ENCODE data around the gene C20orf96.
"Not testable (repeated sequence)": the region's sequence is repeated elsewhere in the genome, so short reads cannot be mapped to it uniquely, and the experiment has no call there.

The C20orf96 gene

DNA sequence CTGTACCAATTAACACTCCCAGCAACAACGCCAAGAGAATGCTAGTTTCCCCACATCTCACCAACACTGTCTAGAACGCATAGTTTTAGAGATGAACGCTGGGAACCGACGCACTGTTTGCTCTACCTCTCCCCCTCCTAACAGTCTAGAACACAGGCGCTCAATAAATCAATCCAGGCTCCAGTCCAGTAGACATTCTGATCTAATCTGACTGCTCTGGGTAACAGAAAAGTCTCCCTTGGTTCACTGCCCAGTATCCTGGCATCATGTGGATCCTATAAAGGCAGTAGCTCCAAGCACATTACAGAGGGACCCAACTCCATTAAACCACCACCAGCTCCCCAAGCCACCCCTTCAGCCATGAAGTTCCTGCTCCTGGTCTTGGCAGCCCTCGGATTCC lies 33.1 kb downstream of the C20orf96 start, which contains the start of gene DEFB132:
Gene DEFB132 (plus strand): TSS at position 306 of the 400 bp plus-strand sequence. CDS start 55 bp downstream, at position 361.
- Histone ChIP-seq H3K27me3 (ENCODE audit: insufficient read depth, low read length) (peaks cover 88% of the 10 kb centered on the region), H3K9me3 (ENCODE audit: insufficient read depth, low read depth, low read length) (no peaks in the 10 kb centered on the region), H3K36me3 (ENCODE audit: insufficient read depth, low read length) (no peaks in the 10 kb centered on the region), H3K4me1 (ENCODE audit: insufficient read depth, low read length) (no peaks in the 10 kb centered on the region), H3K4me3 (ENCODE audit: low read length) (no peak within 1 kb of the TSS), H3K27ac (ENCODE audit: low read depth, low read length) (no peak within 1 kb of the TSS), H3K9ac (ENCODE audit: low read depth, low read length) (no peak within 1 kb of the TSS)
- WGBS: 93% methylated on average over 7 of the region's 7 CpGs

DNA sequence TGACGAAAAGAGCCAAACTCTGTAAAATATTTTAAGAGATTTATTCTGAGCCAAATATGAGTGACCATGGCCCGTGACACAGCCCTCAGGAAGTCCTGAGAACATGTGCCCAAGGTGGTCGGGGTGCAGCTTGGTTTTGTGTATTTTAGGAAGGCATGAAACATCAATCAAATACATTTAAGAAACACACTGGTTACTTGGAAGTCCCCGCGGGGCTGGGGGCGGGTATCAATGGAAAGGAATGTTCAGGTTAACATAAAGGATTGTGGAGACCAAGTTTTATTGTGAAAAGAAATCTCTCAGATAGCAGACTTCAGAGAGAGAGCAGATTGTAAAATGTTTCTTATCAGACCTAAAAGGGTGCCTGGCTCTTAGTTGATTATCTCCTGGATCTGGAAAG lies 37.1 kb downstream of the C20orf96 start:
- H3K4me3 ChIP-seq (ENCODE audit: low read length); H3K9me3 ChIP-seq (ENCODE audit: insufficient read depth, low read depth, low read length); H3K9ac ChIP-seq (ENCODE audit: low read depth, low read length); H3K27ac ChIP-seq (ENCODE audit: low read depth, low read length); H3K4me1 ChIP-seq (ENCODE audit: insufficient read depth, low read length); H3K36me3 ChIP-seq (ENCODE audit: insufficient read depth, low read length): not testable (repeated sequence)
- peaks cover 96% of the 10 kb centered on the region for H3K27me3 ChIP-seq (ENCODE audit: insufficient read depth, low read length)
- WGBS: 66% methylated on average over 6 of the region's 6 CpGs

DNA sequence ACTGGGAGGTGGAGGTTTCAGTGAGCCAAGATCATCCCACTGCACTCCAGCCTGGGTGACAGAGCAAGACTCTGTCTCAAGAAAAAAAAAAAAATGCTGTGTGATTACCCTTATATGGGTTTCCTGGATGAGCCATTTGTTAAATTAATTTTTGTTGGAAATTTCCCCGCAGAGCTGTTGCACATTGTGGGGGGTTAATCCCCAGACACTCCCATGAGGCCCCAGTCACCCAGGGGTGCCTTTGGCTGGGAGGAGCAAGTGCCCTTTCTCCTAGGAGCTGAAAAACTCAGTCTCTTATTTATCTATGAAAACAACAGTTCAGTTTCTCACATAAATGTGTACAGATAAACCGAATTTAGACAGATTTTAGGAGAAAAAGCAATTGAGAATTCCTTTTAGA lies 37.7 kb downstream of the C20orf96 start:
- H3K4me1 ChIP-seq (ENCODE audit: insufficient read depth, low read length): peaks cover 9% of the 10 kb centered on the region
- H3K9me3 ChIP-seq (ENCODE audit: insufficient read depth, low read depth, low read length): peaks cover 5% of the 10 kb centered on the region; the same call in 1 of the 2 replicates
- peaks cover 96% of the 10 kb centered on the region for H3K27me3 ChIP-seq (ENCODE audit: insufficient read depth, low read length)
- 68% methylated on average over 2 of the region's 2 CpGs for WGBS
- H3K4me3 ChIP-seq (ENCODE audit: low read length): no peak overlapping the region
- H3K9ac ChIP-seq (ENCODE audit: low read depth, low read length): no peak overlapping the region
- H3K36me3 ChIP-seq (ENCODE audit: insufficient read depth, low read length): no peaks in the 10 kb centered on the region
- H3K27ac ChIP-seq (ENCODE audit: low read depth, low read length): no peak overlapping the region

DNA sequence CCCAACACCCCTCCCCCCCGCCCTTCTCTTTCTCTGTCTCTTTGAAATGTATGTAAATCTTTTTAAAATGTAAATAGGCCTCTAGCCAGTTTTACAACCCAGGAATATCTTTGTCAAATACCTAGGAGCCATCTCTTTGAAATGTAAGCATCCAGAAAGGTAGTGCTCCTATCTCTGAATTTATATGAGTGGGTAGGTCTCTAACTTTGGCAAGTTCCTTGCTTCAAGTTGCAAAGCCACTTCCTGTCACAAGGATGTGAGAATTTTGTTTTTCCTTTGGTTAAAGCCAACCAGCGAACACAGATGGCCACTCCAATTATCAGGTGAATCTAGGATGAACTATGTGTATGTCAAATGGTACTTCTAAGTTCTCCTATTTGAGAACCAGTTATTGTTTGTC lies 39.2 kb downstream of the C20orf96 start:
- Histone ChIP-seq H3K4me3 (ENCODE audit: low read length) (no peak overlapping the region), H3K27me3 (ENCODE audit: insufficient read depth, low read length) (peaks cover 96% of the 10 kb centered on the region), H3K36me3 (ENCODE audit: insufficient read depth, low read length) (no peaks in the 10 kb centered on the region), H3K4me1 (ENCODE audit: insufficient read depth, low read length) (peaks cover 9% of the 10 kb centered on the region), H3K9me3 (ENCODE audit: insufficient read depth, low read depth, low read length) (peaks cover 5% of the 10 kb centered on the region; the same call in 1 of the 2 replicates), H3K9ac (ENCODE audit: low read depth, low read length) (no peak overlapping the region), H3K27ac (ENCODE audit: low read depth, low read length) (no peak overlapping the region)
- 0% methylated on average over 1 of the region's 2 CpGs for WGBS

DNA sequence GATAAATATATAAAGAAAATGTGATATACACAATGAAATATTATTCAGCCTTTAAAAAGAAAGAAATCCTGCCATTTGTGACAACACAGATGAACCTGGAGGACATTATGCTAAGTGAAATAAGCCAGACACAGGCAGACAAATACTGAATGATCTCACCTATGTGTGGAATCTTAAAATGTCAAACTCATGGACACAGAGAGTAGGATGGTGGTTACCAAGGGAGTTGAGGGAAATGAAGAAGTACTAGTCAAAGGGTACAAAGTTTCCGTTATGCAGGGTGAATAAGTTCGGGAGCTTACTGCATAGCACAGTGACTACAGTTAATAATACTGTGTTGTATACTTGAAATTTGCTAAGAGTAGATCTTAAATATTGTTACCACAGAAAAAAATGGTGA lies 47.6 kb downstream of the C20orf96 start:
- Histone ChIP-seq H3K36me3 (ENCODE audit: insufficient read depth, low read length) (no peaks in the 10 kb centered on the region), H3K4me3 (ENCODE audit: low read length) (no peak overlapping the region), H3K27me3 (ENCODE audit: insufficient read depth, low read length) (peaks cover 86% of the 10 kb centered on the region), H3K27ac (ENCODE audit: low read depth, low read length) (no peak overlapping the region), H3K9ac (ENCODE audit: low read depth, low read length) (no peak overlapping the region), H3K4me1 (ENCODE audit: insufficient read depth, low read length) (no peaks in the 10 kb centered on the region), H3K9me3 (ENCODE audit: insufficient read depth, low read depth, low read length) (no peaks in the 10 kb centered on the region)
- 90% methylated on average over 2 of the region's 2 CpGs for WGBS

DNA sequence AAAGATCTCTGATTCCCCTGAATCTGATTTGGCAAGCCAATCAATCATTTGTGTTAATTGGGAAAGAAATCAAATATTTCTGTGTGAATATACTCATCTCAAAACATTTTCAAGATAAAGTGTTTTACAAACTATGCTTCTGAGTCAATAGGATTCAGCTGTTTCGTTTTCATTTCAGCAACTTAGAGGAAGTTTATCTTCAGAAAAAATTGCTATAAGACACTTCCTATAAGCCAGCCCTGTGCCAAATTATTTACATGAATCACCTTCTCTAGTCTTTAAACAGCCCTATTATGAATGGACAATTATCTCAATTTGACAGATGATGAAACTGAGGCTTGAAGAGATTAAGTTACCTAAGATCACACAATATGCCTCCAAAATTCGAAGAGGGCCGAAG lies 52.6 kb downstream of the C20orf96 start:
- peaks cover 60% of the 10 kb centered on the region for H3K27me3 ChIP-seq (ENCODE audit: insufficient read depth, low read length)
- no peak overlapping the region for H3K4me3 ChIP-seq (ENCODE audit: low read length)
- WGBS: 94% methylated on average over 3 of the region's 3 CpGs
- H3K4me1 ChIP-seq (ENCODE audit: insufficient read depth, low read length): no peaks in the 10 kb centered on the region
- H3K36me3 ChIP-seq (ENCODE audit: insufficient read depth, low read length): no peaks in the 10 kb centered on the region
- no peak overlapping the region for H3K27ac ChIP-seq (ENCODE audit: low read depth, low read length)
- H3K9ac ChIP-seq (ENCODE audit: low read depth, low read length): no peak overlapping the region
- no peaks in the 10 kb centered on the region for H3K9me3 ChIP-seq (ENCODE audit: insufficient read depth, low read depth, low read length)

DNA sequence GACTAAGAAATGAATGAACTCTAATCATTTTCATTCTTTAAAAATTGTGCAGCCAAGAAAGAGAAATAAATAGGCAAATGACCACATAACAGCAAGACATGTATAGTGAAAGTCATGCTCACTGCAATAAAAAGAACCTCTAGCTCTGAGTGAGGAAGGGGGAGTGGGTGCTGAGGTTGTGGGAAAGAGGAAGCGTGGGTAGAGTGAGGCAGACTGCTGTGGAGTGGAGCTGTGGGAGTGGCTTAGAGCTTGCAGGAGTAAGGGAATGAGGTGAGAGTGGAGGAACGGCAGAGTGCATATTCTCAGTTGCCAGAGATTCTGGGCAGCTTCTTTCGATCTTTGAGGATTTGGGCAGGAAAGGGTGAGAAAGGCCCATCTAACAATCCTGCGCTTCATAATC lies 53.1 kb downstream of the C20orf96 start:
- peaks cover 60% of the 10 kb centered on the region for H3K27me3 ChIP-seq (ENCODE audit: insufficient read depth, low read length)
- H3K9me3 ChIP-seq (ENCODE audit: insufficient read depth, low read depth, low read length): no peaks in the 10 kb centered on the region
- WGBS: 83% methylated on average over 4 of the region's 4 CpGs
- H3K36me3 ChIP-seq (ENCODE audit: insufficient read depth, low read length): no peaks in the 10 kb centered on the region
- H3K9ac ChIP-seq (ENCODE audit: low read depth, low read length): no peak overlapping the region
- no peaks in the 10 kb centered on the region for H3K4me1 ChIP-seq (ENCODE audit: insufficient read depth, low read length)
- H3K4me3 ChIP-seq (ENCODE audit: low read length): no peak overlapping the region
- no peak overlapping the region for H3K27ac ChIP-seq (ENCODE audit: low read depth, low read length)

DNA sequence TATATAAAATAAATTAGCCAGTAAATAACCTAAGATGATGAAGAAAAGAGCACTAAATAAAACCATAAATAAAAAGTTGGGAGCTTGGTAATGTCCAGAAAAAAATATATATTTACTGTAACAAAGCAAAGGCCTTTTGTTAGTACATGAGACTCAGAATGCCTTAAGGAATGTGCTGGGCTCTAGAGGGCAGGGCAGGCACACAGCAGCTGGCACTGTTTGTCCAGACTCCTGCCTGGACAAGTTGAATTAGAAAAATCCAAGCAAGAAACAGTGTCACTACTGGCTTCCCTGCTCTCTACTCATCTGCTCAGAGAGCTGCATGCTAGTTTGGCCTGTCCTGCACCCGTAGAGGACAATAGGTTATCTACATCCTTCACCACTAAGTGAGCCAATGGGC lies 54.7 kb downstream of the C20orf96 start:
- Histone ChIP-seq H3K36me3 (ENCODE audit: insufficient read depth, low read length) (no peaks in the 10 kb centered on the region), H3K9me3 (ENCODE audit: insufficient read depth, low read depth, low read length) (no peaks in the 10 kb centered on the region), H3K4me1 (ENCODE audit: insufficient read depth, low read length) (no peaks in the 10 kb centered on the region), H3K27me3 (ENCODE audit: insufficient read depth, low read length) (peaks cover 48% of the 10 kb centered on the region), H3K4me3 (ENCODE audit: low read length) (no peak overlapping the region), H3K9ac (ENCODE audit: low read depth, low read length) (no peak overlapping the region), H3K27ac (ENCODE audit: low read depth, low read length) (no peak overlapping the region)
- WGBS: 73% methylated on average over 1 of the region's 1 CpG

DNA sequence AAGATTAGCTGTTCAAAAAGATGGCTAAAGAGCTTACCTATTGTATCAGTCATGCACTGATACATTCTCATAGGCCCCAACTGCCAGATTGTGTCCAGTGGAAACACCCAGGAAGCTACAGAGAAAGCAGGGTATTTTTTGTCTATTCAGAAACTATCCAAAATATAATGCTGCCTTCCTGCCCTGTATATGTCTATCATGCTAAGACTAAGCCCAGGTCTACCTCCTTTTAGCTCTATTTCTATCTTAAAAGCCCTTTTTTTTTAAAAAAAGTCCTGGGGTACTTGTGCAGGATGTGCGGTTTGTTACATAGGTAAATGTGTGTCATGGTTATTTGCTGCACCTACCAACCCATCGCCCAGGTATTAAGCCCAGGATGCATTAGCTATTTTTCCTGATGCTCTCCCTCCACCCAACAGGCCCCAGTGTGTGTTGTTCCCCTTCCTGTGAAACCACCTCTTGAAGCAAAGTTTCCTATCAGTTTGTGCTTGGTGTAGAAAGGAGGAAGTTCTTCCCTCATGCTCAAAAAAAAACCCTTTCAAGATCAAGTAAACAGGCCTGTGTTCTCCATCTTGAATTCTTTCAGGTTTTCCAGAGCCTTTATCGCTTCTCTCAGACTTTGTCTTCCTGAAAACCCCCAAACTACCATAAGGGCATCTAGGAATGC lies 63.0 kb downstream of the C20orf96 start:
- whole genome bisulfite sequencing: 94% methylated on average over 3 of the region's 3 CpGs
- H3K27ac ChIP-seq (ENCODE audit: low read depth, low read length): no peak overlapping the region
- H3K9me3 ChIP-seq (ENCODE audit: insufficient read depth, low read depth, low read length): no peaks in the 10 kb centered on the region
- H3K4me3 ChIP-seq (ENCODE audit: low read length): no peak overlapping the region
- H3K36me3 ChIP-seq (ENCODE audit: insufficient read depth, low read length): no peaks in the 10 kb centered on the region
- no peak overlapping the region for H3K9ac ChIP-seq (ENCODE audit: low read depth, low read length)
- H3K27me3 ChIP-seq (ENCODE audit: insufficient read depth, low read length): peaks cover 37% of the 10 kb centered on the region
- H3K4me1 ChIP-seq (ENCODE audit: insufficient read depth, low read length): no peaks in the 10 kb centered on the region

DNA sequence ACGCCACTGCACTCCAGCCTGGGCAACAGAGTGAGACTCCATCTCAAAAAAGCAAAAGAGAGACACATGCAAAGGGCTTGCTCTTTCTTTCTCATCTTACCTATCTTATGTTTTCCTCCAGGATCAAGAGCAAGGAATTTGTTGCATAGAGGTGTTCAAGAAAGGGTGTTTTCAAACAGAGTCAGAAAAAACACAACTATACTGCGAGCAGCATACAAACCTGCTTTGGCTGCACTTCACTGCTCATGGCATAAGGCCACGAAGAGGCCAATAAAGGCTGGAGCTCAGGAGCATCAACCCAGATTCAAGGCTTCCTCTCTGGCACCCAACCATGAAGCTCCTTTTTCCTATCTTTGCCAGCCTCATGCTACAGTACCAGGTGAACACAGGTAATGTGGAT lies 63.6 kb downstream of the C20orf96 start, which contains the start of gene DEFB129:
Gene DEFB129 (plus strand): TSS at position 301 of the 400 bp plus-strand sequence. CDS start 31 bp downstream, at position 332.
- H3K27ac ChIP-seq (ENCODE audit: low read depth, low read length): no peak within 1 kb of the TSS
- H3K27me3 ChIP-seq (ENCODE audit: insufficient read depth, low read length): peaks cover 38% of the 10 kb centered on the region
- WGBS: 90% methylated on average over 3 of the region's 3 CpGs
- no peaks in the 10 kb centered on the region for H3K4me1 ChIP-seq (ENCODE audit: insufficient read depth, low read length)
- no peak within 1 kb of the TSS for H3K9ac ChIP-seq (ENCODE audit: low read depth, low read length)
- H3K9me3 ChIP-seq (ENCODE audit: insufficient read depth, low read depth, low read length): no peaks in the 10 kb centered on the region
- no peaks in the 10 kb centered on the region for H3K36me3 ChIP-seq (ENCODE audit: insufficient read depth, low read length)
- no peak within 1 kb of the TSS for H3K4me3 ChIP-seq (ENCODE audit: low read length)

DNA sequence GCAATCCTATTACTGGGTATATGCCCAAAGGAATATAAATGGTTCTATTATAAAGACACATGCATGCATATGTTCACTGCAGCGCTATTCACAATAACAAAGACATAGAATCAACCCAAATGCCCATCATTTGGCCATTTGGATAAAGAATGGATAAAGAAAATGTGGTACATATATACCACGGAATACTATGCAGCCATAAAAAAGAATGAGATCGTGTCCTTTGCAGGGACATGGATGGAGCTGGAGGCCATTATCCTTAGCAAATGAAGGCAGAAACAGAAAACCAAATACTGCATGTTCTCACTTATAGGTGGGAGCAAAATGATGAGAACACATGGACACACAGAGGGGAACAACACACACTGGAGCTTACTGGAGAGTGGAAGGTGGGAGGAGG lies 64.7 kb downstream of the C20orf96 start:
- 88% methylated on average over 2 of the region's 3 CpGs for WGBS
- not testable (repeated sequence) for H3K9ac ChIP-seq (ENCODE audit: low read depth, low read length); H3K4me3 ChIP-seq (ENCODE audit: low read length)

More for the DNA sequence above, 64.7 kb downstream of the C20orf96 start:
- peaks cover 44% of the 10 kb centered on the region for H3K27me3 ChIP-seq (ENCODE audit: insufficient read depth, low read length)
- not testable (repeated sequence) for H3K27ac ChIP-seq (ENCODE audit: low read depth, low read length); H3K9me3 ChIP-seq (ENCODE audit: insufficient read depth, low read depth, low read length); H3K4me1 ChIP-seq (ENCODE audit: insufficient read depth, low read length); H3K36me3 ChIP-seq (ENCODE audit: insufficient read depth, low read length)

Measured in HUES64 (cell line).